NCI-H82 treated with DMSO at 0.1 percent for 48 hours (cell line): Measurements from ENCODE around the gene TMEM132D.
"Not testable (repeated sequence)": the region's sequence is repeated elsewhere in the genome, so short reads cannot be mapped to it uniquely, and the experiment has no call there.

Source experiments
- DNase-seq: peaks from one replicate; lab custom pipeline; 2025; ENCODE audit not compliant: unreplicated experiment; lab: John Stamatoyannopoulos, UW

TMEM132D gene

GRCh38 chr12:129201029-129201428, 702.8 kb downstream of the TMEM132D start:
- DNase-seq, result no peak

DNA sequence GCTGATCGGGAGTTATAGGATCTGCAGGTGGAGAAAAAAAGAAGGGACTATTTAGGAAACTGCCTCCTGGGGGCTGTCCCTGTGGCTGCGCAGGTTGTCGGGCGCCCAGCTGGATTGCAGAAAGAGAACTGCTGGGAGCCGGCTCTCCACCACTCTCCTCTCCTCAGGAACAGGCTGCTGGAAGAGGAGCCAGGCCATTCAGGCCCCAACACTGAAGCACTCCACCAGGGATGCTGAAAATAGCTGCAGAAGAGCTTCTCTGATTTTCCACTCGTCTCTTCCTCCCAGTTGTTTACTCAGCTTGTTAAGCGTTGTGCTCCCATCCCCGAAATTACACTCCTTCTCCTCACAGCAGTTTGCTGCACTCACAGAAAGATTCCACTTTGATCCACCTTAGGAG, 703.2 kb downstream of the TMEM132D start:
- DNase-seq, result no peak

DNA sequence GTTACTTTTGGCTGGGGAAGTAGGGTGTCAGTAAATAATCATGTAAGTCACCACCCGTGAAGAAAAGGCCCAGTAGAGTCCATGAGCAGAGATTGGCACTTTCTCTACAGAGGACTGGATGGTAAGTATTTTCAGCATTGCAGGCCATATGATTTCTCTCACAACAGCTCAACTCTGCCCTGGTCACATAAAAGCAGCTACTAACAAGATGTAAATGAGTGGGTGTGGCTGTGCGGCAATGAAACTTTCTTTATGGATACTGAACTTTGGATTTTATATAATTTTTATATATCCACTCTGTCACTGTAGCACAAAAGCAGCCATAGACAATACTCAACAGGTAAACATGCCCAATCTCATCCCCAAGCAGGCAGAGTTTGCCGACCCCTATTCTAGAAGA, 706.9 kb downstream of the TMEM132D start:
- no peak for DNase-seq

DNA sequence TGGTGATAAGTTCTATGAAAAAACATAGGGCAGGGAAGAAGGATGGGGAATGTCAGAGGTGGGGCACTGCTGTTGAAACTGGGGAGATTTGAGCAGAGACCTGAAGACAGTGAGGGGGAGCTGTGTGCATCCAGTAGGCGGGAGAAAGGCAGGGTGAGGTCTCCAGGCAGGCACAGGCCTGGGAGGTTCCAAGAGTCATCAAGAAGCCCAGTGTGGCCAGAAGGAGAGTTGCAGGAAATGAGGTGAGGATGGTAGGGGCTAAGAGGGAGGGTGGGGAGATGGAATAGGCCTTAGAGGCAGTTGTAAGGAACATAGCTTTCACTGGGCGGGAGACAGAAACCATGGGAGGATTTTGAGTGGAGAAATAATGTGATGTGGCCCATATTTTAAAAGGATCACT, 708.7 kb downstream of the TMEM132D start:
- no peak for DNase-seq

GRCh38 chr12:129193263-129193871, 710.5 kb downstream of the TMEM132D start:
- DNase-seq, result no peak

DNA sequence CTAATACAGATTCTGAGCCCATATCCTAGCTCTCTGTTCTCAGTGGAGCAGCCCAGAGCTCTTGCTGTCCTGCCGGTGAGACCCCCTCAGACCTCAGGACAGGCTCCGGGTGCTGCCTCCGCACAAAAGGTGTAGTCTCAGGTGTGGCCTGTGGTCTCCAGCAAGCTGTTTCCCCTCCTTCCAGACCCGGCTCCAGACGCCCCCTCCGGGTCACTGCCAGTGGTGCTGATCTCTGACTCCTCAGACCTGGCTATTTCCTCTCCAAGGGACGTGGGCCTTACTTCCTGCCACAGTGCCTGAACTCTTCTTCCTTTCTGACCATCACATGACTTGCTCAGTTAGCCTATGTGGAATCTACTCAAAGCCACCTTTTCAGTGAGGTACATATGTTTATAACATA, 713.0 kb downstream of the TMEM132D start:
- no peak for DNase-seq

DNA sequence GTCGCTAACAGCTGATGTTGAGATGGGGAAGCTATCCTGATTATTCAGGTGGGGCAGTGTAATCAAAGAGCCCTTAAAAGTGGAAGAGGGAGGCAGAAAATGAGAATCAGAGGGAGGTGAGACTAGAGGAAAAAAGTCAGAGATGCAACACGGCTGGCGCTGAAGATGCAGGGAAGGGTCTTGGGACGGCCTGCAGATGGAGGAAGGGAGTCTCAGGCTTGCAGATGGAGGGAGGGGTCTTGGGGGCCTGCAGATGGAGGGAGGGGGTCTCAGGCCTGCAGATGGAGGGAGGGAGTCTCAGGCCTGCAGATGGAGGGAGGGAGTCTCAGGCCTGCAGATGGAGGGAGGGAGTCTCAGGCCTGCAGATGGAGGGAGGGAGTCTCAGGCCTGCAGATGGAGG, 713.9 kb downstream of the TMEM132D start:
- DNase-seq, result not testable (repeated sequence)

DNA sequence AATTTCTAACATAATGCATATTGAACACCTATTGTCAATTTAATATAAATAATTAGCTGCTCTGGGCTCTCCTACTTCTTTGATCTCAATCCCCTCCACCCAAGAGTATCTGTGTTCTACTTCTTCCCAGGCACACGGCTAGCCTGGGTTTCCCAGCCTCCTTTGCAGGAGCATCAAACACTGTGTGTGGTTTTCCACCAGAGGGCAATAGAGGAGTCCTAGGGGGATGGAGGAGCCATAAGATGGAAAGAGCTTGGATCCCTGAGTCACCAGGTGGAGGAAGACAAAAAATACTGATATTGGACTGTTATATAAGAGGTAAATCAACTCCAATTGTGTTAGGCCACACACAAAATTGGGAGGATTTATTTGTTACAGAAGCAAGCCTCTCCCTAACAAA, 716.9 kb downstream of the TMEM132D start:
- no peak for DNase-seq

GRCh38 chr12:129185855-129186254, 718.0 kb downstream of the TMEM132D start:
- no peak for DNase-seq

- no peak for DNase-seq
Measured at GRCh38 chr12:129184127-129184928, 719.5 kb downstream of the TMEM132D start.

- no peak for DNase-seq
Measured at GRCh38 chr12:129179941-129180553, 723.8 kb downstream of the TMEM132D start.

DNA sequence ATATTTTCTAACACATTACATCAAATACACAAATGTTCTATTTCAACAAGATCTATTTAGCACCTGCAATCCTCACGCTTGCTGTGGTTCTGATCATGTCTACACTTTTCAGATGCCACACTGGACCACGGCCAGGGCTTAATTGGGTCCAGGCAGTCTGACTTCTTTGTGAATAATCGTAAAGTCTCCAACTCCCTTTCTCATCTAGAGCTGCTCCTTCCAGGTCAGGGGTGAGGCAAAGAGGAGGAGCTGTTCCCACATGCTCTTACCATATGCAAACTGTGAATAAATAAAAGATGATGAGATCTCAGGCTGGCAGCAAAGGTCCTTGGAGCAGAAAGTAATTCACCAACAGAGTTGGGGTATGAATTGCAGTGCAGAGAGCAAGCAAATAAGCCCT, 733.9 kb downstream of the TMEM132D start:
- DNase-seq, result no peak

DNA sequence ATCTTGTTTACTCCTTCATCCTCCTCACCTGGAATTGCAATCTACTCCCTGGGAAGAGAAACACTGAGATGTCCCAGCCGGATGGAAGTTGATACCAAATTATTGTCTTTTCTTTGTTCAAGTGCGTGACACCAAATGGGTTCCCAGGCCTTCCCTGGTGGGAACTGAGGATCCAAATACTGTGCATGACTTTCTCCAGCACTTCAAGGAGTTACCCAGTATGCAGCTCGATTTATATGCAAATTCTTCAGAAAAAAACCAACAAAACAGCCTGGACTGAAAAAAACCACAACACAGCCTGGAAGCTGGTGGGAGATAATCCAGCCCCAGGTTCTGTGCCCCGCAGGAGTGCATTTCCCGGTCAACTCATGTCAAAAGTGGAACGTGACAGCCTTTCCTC, 740.0 kb downstream of the TMEM132D start:
- DNase-seq, result no peak

DNA sequence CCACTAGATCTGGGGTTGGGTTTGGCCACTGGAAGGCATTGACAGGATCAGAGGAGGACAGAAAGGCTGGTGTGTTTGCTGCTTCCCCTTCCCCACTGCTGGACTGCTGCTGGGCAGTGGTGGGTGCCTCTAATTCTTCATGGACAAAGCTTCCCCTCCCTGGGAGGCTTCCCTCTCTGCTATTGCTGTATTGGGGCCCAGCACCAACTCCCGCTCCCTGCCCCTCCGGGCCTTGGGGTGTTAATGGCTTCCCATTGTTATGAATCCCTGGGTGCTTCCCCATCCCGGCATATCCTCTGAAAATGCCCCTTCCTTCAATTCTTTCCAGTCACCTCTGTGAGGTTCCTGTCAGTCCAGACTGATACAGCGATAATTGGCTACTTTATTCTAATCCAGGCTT, 740.4 kb downstream of the TMEM132D start:
- no peak for DNase-seq

- no peak for DNase-seq
Measured at GRCh38 chr12:129162805-129163204, 741.0 kb downstream of the TMEM132D start.

- DNase-seq, result no peak
Measured at GRCh38 chr12:129161511-129161910, 742.3 kb downstream of the TMEM132D start.

DNA sequence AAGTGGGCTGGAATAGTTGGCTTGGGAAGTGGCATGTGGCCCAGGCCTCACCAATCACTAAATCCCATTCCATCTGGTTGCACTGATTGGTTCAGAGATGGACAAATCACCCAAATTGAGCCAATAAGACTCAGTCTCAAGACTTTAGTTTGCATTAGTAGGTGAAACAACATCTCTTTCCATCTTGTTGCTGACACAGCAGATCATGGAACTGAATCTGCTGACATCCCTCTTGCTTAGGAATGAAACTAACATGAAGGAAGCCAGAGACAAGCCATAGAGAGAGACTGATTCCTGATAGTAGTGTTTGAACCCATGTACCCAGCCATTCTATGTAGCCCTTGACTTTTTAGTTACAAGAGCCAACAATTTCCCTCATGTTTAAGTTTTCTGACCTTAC, 743.5 kb downstream of the TMEM132D start:
- DNase-seq, result no peak

- DNase-seq, result no peak
Measured at GRCh38 chr12:129152351-129153104, 751.3 kb downstream of the TMEM132D start.

- no peak for DNase-seq
Measured at GRCh38 chr12:129150721-129151120, 753.1 kb downstream of the TMEM132D start.

- peak; percentile 3 for DNase-seq
Measured at GRCh38 chr12:129145381-129145780, 758.4 kb downstream of the TMEM132D start.

DNA sequence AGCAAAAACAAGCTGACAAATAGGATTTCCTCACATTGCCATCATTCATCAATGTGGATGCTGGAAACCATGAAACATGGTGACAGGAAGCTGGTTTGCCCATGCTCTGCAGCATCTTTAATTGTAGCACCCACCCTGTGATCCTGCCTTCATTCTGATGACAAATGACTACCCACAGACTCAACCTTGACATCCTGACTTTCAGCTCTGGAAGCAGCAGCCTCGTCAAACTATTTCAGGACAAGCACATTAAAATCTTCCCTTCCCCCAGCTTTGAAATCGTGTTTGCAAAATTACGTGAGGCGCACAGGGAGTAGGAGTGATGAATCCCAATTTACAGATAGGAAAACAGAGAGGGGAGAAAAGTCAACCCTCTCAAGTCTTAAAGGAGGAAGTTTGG, 765.0 kb downstream of the TMEM132D start:
- DNase-seq, result no peak
